Fibroblast of mammary gland (primary cell): ENCODE results near the gene BRINP2.

Source experiments
- DNase-seq: peaks from one replicate; pipeline ENCODE4 v3.0.0-alpha.2; 2010; ENCODE audit warnings: low read depth
- H3K4me3 ChIP-seq: 2 replicates; pipeline ENCODE4 v1.5.1; 2011; ENCODE audit warnings: low read depth, mild to moderate bottlenecking, low read length, moderate library complexity; ENCODE audit not compliant: control insufficient read depth
- CTCF ChIP-seq: conservative IDR thresholded peaks from 2 replicates; pipeline ENCODE4 v1.5.1; 2011; ENCODE audit warnings: low read depth, low read length, inconsistent platforms; ENCODE audit not compliant: control insufficient read depth, insufficient read depth

The BRINP2 gene

GRCh38 chr1:177200290-177200689, 29.5 kb downstream of the BRINP2 start:
- H3K4me3 ChIP-seq, result no peak overlapping the region
- no peak for TF ChIP-seq CTCF
- DNase-seq, result peak; percentile 46

DNA sequence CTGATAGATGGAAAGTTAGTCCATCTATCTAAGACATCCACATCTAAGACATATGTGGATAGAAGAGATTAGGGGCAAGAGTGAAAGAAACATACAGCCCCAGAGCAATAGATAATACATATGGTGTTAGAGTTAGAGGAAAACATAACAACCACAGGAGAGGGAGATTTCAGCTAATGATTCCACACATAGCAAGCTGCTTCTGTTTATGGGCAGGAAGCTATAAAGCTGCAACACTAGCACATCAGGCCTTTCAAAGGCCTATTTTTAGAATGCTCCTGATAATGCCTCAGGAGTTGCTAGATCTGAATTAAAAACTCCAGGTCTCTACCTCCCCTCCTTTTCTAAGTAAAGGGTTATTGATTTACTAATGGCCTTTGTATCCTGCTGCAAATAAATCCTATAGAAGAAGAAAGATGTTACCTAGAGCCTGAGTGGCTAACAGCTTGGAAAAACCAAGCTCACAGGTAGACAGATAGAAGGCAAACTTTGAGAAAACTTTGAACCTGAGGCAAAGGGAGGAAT, 36.1 kb downstream of the BRINP2 start:
- no peak for TF ChIP-seq CTCF
- no peak for DNase-seq
- H3K4me3 ChIP-seq, result no peak overlapping the region

DNA sequence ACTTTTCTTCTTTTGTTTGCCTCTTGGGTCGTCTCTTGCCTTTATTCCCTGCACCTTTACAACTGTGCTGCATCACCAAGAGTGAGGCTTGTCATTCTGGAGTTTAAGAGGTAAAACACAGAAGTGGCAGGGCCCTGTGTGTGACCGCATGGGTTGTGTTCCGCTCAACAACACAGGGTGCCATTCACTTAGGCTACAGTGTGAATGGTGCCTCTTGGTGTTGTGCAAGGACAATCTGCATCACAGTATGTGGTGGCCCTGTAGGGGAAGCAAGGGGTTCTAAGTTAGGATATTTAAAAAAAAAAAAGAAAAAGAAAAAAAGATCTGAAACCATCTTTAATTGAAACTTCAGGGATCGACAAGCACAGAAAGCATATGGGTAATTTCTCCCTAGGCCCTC, 38.2 kb downstream of the BRINP2 start:
- DNase-seq, result no peak
- H3K4me3 ChIP-seq, result no peak overlapping the region
- TF ChIP-seq CTCF, result no peak

DNA sequence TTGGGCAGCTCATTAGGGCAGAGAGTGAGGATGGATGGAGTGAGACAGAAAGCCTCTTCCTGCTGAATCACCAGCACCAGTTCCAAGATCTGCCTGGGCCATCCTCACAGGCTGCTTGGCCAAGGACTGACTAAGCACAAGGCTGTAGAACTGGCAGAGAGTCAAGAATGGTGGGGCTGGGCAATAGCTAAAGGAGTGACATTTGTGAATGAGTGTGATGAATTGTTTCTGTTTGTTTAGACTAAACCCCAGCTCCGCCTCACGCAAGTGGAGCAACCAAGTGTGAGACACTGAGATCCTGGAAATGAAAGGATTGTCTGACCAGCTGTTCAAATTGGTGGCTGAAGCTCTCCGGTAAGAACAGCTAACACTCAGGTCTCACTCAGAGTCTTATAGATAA, 38.6 kb downstream of the BRINP2 start:
- no peak for TF ChIP-seq CTCF
- H3K4me3 ChIP-seq, result no peak overlapping the region
- peak; percentile 100 for DNase-seq

- TF ChIP-seq CTCF, result no peak
- DNase-seq, result no peak
- no peak overlapping the region for H3K4me3 ChIP-seq
Measured at GRCh38 chr1:177210071-177210470, 39.3 kb downstream of the BRINP2 start.

- peak; percentile 45 for DNase-seq
- TF ChIP-seq CTCF, result no peak
- no peak overlapping the region for H3K4me3 ChIP-seq
Measured at GRCh38 chr1:177211231-177211630, 40.5 kb downstream of the BRINP2 start.
